ENCODE measurements around the gene PDE4A. TPM values are rescaled to one million over a fixed set of nuclear protein-coding genes. Genes with fewer than 3 reads are reported as not detected.
"Not testable (repeated sequence)": the region's sequence is repeated elsewhere in the genome, so short reads cannot be mapped to it uniquely, and the experiment has no call there.

The PDE4A gene
- total RNA-seq, 1 experiment from 2014 or later = 2.0 TPM

DNA sequence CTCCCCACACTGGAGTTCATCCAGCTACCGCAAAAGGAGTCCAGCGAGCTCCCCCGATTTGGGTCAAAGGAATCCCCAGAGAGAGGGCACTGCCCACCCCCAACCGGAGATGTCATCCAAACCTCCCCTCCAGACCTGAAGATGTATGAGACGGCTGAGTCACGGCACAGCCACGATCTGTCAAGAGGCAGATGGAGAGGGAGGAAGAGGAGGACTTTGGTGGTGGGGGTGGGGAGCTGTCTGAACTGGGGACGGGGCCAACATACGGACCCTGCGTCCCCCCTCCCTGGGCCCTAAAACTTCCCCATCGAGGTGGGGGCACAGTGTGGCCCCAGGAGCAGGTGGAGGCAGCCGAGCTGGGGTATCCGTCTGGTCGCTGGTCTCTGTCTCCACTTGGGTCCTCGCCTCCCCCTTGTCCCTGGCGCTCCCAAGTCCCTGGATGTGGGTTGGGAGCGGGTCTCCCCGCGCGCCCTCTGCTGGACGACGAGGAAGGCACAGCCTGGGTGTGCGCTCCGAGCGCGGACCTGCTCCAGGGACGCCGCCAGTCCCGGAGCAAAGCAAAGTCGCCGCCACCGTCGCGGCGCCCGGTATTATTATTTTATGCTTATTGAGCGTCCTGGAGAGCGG lies 3.8 kb downstream of the PDE4A start:
- peak; percentile 60 for DNase-seq (ENCODE audit: low read depth)

DNA sequence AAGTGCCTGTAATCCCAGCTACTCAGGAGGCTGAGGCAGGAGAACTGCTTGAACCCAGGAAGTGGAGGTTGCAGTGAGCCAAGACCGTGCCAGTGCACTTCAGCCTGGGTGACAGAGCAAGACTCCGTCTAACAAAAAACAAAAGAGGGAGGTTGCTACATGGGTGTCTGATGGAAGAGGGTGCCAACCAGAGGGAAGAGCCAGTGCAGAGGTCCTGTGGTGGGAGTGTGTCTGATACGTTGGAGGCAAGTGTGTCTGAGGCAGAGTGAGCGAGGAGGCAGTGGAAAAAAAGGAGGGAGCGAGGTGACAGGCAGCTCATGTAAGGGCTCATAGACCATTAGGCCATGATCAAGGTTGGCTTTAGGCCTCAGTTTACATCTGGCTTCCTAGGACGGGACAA lies 6.8 kb downstream of the PDE4A start:
- no peak for DNase-seq (ENCODE audit: low read depth)

DNA sequence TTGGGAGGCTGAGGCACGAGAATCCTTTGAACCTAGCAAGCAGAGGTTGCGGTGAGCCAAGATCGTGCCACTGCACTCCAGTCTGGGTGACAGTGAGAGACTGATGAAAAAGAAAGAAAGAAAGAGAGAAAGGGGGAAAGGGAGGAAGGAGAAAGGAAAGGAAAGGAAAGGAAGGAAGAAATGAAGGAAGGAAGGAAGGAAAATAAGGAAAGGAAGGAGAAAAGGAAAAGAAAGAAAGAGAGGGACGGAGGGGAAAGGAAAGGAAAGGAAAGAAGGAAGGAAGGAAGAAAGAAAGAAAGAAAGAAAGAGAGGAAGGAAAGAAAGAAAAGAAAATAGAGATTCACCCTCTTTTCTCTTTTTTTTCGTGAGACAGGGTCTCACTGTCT lies 8.7 kb downstream of the PDE4A start:
- no peak for DNase-seq (ENCODE audit: low read depth)

DNA sequence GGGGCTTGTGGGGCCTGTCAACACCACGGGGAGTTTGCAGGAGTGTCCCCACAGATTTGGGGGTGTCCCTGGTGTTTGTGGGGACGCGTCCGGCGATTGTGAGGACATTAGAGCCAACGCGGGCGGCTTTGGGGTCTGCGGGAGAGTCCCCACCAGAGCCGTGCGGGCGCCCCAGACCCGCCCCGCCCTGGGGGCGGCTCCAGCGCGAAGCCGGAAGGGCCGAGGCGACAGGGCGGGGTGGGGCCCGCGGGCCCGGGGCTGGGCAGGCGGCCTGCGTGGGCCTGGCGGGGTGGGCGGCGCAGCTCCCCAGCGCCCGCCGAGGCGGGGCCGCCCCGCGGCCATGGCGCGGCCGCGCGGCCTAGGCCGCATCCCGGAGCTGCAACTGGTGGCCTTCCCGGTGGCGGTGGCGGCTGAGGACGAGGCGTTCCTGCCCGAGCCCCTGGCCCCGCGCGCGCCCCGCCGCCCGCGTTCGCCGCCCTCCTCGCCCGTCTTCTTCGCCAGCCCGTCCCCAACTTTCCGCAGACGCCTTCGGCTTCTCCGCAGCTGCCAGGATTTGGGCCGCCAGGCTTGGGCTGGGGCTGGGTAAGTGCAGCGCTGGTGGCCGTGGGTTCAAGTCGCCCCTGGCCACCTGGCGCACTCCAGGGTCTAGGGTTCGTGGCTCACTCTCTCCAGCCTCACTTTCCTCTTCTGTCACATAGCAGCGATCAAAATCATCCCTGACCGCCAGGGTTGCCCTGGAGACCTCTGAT lies 10.3 kb downstream of the PDE4A start:
- DNase-seq (ENCODE audit: low read depth) = no peak

DNA sequence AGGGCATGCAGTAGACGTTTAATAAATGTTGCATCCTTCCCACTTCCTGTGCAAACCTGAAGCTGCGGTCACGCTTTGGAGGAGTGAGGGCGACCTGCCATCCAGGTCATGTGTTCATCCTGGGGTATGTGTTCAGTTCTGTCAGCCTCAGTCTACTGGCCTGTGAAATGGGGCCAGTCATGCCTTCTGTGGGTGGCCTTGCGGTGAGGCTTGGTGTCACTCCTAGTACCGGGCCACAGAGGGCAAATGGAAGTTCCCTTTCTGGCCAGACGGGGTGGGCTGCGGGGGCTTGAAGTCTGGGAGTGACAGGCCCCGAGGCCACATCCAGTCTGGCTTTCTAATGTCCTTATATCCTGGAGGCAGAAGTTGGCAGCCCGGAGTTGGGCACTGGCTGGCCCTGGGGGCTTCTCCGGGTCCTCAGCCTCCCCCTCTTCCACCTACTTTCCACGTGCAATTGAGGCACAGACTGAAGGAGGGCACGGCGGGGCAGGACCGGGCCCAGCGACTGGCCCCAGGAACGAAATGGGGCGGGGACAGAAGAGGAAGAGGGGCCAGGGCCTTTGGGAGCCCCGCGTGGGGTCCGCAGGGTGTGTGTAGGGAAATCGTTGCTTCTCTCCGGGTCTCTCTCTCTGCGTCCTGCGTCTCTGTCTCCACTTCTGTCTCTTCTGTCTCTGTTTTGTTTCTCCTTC lies 11.1 kb downstream of the PDE4A start:
- DNase-seq (ENCODE audit: low read depth) = no peak

DNA sequence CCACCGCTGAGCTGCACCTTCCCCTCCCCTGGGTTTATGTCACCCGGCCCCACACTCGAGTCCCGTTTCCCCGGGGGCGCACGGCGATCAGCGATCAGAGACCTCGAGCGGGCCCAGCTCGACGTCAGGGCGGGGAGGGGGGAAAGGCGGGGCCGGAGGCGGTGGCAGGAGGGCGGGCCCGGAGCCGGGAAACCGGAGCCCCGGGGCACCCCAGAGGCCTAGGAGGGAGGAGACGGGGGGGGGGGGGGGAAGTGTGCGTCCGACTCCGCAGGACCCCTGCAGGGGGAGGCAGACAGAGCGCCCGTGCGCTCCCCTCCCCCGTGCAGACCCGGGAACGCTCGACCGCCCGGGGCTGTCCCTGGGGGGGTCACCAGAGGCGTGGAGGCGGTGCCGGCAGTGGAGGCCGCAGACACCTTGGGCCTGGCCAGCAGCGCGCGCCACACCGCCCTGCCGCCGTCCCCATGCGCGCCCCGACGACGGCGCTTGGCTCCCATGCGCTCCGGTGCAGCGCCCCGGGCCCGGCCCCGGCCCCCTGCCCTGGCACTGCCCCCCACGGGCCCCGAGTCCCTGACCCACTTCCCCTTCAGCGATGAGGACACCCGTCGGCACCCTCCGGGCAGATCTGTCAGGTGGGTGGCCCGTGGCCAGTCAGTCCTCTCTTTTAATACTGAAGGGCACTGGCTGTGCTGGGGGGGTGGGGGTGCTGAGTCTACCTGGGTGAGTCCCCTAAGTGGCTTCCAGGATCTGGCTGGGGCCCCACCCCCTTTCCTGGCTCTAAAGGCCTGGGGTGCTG lies 11.8 kb downstream of the PDE4A start:
- no peak for DNase-seq (ENCODE audit: low read depth)

DNA sequence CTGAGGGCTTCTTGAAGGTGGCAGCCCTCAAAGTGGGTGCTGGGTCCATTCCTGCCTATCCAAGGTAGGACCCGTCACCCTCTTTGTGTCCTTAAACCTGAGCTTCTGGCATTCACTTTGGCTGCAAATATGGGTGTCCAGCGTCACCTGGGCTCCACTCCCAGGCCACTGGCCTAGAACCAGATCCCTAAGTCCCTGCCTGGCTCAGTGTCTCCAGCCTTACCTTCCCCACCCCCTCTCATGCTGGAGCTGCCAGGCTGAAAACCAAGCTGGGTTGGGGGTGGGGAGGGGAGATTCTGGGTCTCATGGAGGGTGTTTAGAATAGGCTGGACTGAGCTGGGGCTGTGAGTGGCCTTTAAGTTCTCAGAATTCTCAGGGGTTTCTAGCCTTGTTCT lies 12.4 kb downstream of the PDE4A start:
- no peak for DNase-seq (ENCODE audit: low read depth)

DNA sequence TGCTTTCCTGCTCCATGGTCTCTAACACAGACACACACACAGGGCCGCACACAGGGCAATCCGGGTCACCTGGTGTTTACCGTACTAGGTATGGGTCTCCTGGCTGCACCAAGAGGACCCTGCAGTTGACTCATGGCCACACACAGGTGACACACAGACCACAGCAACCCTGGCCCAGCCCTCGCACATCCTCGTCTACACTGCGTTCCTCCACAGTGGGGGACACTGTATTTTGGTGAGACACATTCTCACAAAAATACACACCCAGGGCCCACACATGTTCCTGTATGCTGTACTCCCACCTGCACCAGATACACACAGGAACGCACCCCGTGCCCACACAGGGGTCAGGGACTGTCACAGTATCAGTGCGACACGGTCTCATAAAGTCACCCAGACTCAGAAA lies 12.8 kb downstream of the PDE4A start:
- DNase-seq (ENCODE audit: low read depth) = no peak

DNA sequence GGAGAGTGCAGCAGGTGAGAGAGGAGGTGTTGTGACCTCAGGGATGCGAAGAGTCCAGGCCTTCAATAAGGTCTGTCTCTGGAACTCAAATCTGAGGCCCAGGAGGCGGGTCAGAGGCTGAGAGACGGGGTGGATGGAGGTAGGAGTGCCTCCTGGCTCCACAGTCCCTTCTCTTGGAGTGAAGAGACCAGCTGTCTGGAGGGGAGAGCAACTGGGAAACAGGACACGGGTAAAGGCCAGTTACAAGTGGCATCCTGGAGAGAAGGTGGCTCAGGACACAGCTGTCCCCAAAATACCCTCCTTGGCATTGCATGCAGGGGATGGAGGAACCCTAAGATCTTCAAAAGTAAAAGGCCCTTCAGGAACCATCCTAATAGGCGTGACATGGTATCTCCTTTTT lies 19.2 kb downstream of the PDE4A start:
- no peak for DNase-seq (ENCODE audit: low read depth)

DNA sequence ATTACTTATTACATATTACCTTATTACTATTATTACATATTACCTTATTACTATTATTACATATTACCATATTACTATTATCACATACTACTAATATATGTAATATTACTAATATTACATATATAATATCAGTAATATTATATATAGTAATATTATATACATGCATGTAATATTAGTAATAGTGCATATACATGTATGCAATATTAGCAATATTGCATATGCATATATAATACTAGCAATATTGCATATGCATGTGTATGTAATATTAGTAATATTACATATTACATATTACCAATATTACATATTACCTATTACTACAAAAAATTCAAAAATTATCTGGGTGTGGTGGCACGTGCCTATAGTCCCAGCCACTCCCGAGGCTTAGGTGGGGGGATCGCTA lies 22.4 kb downstream of the PDE4A start:
- DNase-seq (ENCODE audit: low read depth) = no peak

DNA sequence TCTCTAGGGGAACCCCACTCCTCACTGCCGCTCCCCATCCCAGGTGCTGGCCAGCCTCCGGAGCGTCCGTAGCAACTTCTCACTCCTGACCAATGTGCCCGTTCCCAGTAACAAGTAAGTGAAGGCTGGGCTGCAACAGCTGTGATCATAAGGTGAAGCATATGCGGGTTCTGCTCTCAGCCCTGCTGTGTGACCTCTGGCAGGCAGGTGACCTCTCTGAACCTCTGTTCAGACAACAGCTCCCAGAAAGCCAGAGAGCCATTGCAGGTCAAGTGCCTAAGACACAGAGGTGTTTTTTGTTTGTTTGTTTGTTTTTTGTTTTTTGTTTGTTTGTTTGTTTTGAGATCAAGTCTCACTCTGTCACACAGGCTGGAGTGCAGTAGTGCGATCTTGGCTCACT lies 28.7 kb downstream of the PDE4A start:
- no peak for DNase-seq (ENCODE audit: low read depth)

DNA sequence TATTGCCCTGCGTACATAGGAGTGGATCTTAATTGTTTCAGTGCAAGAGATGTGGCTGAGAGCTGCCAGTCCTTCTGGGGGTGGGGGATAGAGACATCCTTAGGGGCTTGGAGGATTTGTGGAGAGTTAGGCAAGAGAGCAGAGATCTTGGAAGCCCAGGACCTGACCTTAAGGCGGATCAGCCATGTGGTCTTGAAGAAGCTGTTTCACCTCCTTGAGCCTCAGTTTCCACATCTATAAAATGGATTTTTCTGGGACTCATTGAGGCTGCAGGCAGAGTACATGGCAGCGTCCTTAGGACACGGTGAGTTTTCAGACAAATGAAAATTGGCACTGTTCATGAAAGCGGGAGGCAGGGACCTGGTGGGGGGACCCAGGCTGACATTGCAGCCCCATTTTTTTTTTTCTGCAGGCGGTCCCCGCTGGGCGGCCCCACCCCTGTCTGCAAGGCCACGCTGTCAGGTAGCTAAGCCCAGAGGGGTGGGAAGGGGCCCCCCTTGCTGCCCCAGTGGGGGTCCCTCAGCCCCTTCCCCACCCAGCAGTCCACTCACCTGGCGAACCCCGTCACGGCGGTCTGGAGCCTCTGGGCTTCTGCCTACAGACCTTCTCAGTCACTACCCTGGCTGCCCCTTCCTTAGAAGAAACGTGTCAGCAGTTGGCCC lies 30.0 kb downstream of the PDE4A start:
- DNase-seq (ENCODE audit: low read depth) = no peak

DNA sequence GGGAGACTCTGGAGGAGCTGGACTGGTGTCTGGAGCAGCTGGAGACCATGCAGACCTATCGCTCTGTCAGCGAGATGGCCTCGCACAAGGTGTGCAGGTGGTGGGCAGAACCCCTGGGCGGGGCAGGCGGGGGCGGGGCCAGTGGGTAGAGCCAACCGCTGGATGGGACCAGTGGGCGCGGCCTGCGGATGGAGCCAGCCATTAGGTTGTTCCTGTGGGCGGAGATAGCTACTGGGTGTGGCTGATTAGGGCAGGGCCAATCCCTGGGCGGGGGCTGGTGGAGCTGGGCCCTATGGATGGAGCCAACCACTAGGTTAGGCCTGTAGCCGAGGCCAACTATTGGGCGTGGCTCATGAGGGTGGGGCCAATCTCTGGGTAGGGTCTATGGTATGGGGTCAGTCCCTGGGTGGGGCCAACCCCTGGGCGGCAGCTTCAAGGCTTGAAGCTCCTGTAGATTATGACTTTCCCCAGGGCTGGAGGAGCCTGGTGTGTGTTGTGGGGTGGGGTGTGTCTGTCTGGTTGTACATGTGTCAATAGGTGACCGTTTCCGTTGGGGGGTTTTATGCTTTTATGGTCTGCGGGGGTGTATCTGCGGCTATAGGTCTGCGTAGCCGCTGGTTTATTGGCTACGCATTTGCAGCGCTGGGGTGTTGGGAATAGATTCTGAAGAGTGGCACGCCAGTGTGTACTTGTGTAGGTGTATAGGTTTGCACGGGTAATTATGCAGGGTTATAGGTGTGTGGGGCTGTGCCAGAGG lies 30.7 kb downstream of the PDE4A start:
- DNase-seq (ENCODE audit: low read depth) = no peak

DNA sequence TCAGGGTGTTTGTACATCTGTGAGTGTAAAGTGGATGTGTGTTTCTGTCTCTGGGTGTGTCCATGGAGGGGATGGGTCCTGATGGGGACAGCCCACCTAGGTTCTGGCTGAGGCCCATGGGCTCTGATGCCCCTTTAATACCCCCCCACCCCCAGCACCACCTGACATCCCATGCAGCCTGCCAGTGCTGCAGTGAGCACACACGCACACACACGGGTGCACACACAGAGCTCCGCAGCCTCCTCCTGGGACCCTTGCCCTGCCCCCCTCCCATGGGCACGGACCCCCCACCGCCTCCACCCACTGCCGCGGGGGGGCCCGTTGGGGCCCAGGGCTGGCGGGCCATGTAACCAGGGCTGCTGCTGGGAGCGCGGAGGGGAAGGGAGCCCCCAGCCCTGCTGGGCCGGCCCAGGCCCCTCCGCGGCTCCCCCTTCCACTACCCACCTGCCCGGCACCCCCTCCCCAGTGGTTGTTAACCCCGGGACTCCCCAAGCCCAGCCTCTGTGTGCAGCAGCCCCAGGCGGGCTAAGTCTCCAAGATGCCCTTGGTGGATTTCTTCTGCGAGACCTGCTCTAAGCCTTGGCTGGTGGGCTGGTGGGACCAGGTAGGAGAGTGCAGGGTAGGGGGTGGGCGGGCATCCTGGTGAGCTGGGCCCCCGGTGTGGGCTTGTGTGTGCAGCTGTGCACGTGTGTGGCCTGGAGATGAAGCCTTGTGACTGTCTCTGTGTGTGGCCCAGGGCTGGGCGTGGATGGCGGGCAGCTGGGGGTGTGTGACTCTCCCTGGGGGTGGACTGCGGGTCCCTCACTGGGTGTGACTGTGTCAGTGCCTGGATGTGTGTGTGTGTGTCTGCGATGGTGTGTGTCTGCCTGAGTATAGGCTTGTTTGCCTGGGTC lies 32.6 kb downstream of the PDE4A start:
- no peak for DNase-seq (ENCODE audit: low read depth)

DNA sequence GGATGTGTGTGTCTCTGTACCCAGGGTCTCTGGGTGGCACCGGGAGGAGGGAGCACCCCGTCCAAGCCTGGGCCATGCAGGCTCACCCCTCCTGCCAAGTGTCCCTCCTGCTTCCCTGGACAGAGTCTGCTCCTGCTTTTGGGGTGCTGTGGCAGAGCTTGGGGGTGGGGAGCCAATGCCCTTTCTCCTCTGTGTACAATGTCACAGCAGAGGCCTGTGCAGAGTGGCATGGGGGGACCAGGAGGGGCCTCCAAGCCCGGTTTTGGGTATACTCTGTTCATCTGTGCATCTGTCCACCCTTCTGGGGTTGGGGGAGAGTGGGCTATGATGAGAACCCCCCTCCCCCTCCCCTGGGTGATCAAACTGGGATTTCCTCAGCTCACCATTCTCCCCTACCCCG lies 33.5 kb downstream of the PDE4A start:
- no peak for DNase-seq (ENCODE audit: low read depth)

DNA sequence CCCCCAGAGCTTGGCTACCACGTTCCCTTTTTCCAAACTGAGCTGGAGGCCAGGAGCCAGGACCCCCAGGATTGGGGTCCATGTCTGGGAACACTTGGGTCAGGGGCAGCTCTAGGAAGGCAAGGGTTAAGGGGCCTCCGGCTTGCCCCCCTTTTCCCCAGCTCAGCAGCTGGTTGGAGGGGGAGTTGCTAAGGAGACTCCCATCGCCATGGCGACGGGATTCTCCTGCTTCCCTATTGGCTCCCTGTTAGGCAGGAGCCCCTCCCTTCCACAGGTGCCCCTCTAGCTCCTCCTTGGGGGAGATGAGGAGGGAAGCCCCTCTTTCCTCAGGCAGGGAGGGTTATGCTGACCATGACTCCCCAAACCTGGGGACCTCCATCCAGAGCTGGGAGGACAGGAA lies 33.9 kb downstream of the PDE4A start:
- DNase-seq (ENCODE audit: low read depth) = peak; percentile 40

DNA sequence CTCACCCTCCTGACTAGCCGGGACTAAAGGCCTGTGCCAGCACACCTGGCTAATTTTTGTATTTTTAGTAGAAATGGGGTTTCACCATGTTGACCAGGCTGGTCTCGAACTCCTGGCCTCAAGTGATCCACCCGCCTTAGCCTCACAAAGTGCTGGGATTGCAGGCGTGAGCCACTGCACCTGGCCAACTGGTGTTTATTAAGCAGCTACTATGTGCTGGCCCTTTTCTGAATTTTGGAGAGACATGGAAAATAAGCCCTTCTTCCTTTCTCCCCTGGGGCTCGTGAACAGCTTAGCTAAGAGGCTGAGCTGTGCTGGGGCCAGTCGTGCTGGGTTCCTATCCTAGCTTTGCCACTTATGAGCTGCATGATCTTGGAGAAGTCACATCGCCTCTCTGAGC lies 38.4 kb downstream of the PDE4A start:
- not testable (repeated sequence) for DNase-seq (ENCODE audit: low read depth)

DNA sequence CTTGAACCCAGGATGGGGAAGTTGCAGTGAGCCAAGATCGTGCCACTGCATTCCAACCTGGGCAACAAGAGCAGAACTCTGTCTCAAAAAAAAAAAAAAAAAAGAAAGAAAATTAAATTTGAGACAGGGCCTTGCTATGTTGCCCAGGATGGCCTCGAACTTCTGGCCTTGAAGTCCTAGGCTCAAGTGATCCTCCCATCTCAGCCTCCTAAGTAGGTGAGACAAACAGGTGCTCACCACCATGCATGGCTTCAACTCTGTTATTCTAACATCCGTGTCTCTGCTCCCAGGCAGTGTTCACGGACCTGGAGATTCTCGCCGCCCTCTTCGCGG lies 40.3 kb downstream of the PDE4A start:
- DNase-seq (ENCODE audit: low read depth) = no peak

DNA sequence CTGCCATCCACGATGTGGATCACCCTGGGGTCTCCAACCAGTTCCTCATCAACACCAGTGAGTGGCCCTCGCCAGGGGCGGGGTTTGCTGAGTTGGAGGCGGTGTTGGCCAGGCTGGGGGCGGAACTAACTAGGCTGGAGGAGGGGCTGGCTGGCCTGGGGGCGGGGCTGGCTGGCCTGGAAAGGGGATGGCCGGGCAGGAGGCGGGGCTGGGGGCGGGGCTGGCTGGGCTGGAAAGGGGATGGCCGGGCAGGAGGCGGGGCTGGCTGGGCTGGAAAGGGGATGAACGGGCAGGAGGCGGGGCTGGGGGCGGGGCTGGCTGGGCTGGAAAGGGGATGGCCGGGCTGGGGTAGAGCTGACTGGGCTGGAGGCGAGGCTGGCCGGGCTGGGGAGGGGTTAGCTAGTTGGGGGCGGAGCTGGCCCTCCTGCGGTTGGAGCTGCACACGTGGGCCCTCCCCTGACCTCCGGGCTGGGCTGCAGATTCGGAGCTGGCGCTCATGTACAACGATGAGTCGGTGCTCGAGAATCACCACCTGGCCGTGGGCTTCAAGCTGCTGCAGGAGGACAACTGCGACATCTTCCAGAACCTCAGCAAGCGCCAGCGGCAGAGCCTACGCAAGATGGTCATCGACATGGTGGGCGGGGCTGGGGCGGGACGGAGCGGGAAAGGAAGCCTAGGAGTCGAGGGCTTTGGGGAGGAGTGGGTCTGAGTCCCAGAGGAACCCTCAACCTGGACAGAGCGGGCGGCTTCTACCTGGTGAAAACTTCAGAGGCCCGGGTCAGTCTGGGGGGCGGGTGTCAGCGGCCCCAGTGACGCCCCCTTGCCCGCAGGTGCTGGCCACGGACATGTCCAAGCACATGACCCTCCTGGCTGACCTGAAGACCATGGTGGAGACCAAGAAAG lies 41.0 kb downstream of the PDE4A start:
- DNase-seq (ENCODE audit: low read depth) = peak; percentile 89

Data from LHCN-M2 (cell line).